NCI-H2029 (cell line): Measurements from ENCODE around the gene GRIA4.
"Not testable (repeated sequence)": the region's sequence is repeated elsewhere in the genome, so short reads cannot be mapped to it uniquely, and the experiment has no call there.

Experiments used
- DNase-seq: peaks from one replicate; lab custom pipeline; 2025; lab: John Stamatoyannopoulos, UW

Gene GRIA4

DNA sequence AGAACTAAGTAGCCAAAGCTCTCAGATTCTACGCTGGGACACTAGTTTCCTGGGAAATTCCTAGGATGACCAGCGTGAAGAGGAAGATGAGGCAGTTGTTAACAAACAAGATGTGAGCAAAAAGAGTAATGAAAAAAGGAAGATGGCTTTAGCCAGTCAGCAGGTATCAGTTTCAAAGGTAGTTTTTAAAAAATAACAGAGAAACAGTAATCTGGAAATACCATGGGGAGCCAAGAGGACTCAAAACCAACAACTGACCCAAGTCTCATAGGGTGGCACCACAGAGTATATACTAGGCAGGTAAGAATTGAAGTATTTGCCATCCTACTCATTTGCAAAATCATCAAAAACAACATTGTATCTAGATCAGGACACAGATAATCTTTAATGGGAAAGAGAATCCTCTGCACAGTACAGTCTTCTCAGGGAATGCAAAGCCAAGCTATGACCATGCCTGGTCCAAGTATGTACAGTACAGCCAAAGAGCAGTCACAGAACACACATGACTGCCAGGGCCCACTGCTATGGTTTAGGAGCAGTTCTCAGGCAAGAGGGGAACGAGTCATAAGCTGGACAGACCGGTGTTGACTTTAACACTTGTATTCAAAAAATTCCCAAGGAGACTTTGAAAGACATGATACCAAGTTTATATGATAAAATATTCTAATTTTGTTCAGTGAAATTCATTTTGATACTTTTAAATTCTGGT, 391.6 kb downstream of the GRIA4 start:
- DNase-seq = no peak

- DNase-seq = not testable (repeated sequence)
Measured at GRCh38 chr11:106003094-106003493, 393.2 kb downstream of the GRIA4 start.

DNA sequence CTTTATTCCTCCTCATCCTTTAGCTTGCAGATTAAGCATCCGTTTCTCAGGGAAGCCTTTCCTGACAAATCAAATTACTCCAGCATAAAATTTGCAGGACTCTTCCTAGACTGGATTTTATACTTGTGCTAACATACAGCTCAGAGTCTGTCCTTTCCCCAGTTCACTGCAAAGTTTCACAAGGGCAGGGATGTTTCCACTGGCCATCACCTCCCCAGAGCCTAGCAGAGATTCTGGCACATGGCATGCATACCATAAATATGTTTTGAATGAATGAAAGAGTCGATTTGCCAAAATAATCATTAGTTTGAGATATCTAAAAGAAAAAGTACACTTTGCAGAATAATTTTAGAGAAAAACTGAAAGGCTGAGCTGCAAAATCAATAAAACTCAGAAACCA, 401.6 kb downstream of the GRIA4 start:
- DNase-seq = no peak

DNA sequence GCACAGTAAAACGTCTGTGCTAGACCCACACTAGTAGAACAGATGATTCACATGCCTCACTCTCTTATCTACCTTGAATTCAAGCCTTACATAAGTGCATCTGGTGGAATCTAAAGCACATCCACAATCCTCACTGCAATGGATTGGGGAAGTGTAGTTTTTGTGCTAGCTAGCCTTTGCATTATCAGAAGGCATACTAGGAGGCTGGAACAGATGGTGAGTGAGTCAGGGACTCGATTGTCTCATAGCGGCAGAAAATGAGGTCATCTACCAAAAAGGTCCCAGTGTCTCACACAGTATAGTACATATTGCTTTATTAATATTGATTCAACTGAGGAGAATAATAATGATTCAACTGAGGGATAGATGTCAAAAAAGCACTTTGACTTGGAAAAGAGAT, 402.9 kb downstream of the GRIA4 start:
- DNase-seq = no peak

DNA sequence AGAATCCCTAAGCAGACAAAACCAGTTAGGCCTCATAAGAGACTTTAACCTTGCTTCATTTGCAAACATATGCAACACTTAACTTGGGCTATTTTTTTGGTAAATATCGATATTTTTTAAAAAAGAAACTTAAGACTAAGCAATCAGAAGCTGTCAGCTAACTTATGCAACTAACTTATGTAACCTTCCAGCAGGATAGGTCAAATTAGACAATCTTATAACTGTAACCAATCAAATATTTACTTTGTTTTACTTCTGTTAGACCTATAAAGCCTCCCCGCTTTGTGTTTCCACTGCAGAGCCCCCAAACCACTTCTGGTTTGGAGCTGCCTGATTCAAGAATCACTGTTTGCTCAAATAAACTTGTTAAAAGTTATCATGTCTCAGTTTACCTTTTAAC, 404.2 kb downstream of the GRIA4 start:
- no peak for DNase-seq

DNA sequence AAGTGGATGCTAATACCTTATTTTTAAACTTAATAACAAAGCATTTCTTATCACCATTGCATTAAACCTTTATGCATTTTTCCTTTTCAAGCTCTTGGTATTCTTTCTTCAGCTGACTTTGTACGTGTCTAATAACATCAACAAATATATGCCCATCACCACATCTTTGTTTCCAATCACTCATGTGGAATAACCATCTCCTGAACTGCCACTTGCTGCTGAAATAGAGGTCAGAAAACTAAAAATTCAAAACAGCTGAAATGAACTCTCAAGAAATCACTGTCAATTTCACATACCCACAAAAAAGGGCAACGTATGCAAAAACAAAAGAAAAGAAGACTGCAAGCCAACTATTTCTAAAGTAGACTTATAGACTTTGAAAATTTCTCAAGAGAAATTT, 404.7 kb downstream of the GRIA4 start:
- DNase-seq = no peak

GRCh38 chr11:106015066-106015465, 405.2 kb downstream of the GRIA4 start:
- no peak for DNase-seq

DNA sequence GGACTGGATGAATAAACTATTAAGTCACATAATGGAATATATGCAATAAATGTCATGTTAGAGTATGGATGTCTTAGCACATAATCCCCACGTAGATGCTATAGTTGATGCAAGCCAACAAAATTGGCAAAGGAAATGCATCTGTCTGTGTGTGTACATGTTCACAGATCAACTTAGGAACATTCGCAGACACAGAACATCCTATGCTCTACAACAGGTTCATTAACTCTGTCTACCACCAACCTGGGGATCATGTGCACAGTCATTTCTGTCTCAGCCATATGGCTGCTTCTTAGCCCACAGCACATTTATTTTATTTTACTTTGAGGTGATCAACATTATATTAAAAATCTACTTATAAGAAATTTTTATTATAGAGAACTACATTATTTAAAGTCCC, 407.2 kb downstream of the GRIA4 start:
- DNase-seq = no peak

- no peak for DNase-seq
Measured at GRCh38 chr11:106021181-106021966, 411.5 kb downstream of the GRIA4 start.

DNA sequence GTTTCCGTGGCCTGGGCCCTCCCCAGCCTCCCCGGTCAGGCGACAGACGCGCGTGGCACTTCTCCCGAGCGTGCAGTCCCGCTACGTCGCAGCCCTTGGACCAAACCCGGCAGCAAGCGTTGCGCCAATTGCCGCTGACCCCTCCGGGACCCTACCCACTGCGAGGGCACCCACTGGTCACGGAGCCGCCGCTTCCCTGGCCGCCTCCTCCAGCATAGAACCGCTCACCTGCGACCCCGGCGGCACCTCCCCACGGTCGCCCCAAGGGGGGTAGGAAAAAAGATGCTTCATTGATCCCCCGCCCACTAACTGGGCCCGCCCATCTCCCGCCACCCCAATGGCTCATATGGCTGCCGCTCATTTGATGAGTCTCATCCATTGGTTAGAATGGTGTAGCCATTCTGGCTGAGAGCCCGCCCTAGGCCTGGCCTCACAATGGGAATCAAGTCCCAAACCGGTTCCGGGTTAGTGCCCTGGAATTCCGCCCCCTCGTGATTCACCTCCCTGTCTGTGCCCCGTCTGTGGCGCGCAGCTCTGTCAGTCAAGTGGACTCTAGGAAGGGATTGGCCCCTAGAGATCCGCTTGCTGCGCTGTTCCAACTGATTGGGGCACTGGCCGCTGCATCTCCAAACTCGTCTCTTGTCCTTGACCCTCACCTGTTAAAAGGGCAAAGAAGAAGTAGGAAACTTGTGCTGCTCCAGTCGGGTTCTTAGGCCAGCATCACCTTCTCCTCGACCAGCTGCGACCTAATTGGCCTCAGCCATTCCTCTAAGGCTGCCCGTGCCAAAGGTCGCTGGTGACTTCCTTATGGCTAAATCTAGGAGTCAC, 412.3 kb downstream of the GRIA4 start, which contains the start of gene MSANTD4:
MSANTD4 (minus strand) TSS at position 274 of the 828 bp plus-strand sequence. CDS start 11,323 bp downstream, outside the sequence.
- DNase-seq = peak; percentile 99

DNA sequence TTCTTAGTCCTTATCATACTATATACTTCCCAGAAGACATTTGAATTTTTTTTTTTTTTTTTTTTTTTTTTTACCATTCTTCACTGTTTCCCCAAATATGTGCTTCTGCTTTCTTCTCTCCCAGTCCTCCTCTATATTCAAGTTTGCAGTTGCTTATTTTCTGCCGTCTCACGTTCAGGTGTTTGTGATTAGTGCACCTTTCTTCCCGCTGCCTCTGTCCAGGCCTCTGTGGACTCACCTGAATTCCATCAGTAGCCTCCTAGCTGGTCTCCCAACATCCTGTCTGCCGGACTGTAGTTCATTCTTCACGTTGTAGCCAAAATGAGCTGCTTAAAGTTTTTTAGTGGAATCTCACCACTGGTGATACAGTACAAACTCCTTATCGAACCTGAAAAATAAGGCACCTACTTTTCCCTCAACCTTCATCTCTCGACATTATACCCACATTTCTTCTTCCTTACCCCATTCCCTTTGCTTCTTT, 413.0 kb downstream of the GRIA4 start:
- DNase-seq = no peak

DNA sequence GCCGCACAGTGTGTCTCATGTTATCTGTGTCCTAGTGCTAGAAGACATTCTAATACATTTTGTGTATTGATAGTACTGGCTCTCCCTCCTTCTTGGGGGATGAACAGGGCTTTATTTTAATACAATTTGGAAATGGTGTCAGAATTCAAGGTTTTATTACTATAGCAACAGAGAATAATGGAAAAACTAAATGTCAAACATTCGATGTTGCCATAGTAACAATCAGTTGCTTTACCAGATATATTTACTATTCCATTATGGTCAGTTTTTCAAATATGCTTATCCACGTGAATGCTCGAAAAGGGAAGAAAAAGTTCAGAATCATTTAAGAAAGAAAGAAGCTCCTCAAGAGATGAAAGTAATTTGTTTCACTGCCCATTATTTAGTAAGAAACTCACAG, 420.7 kb downstream of the GRIA4 start:
- DNase-seq = no peak

DNA sequence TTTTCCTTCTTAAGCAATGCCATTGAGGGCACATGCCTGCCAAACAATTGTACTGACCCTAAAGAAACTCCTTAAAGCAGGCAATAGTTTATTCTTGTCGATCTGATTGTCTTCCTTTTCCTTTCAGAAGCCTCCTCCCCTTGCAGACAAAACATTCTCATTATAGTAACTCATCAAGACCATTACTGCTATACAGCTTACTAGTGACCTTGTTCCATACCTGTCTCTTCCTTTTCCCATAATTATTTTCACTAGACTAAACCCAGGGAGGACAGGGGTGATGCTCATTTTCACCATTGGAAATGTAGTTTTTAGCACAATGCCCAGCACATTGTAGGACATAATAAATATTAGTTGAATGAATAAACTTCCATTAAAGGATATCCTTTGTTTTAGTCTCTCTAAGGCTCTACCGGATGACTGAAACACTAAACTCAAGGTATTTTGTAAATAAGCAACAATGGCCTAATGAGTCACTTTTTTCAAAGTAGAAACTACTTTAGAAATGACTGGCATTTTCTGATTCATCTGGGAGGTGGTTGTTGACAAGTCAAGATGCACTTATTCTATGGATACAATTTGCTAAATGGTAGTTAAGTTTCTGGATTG, 421.4 kb downstream of the GRIA4 start:
- DNase-seq = no peak
